Endothelial cell of umbilical vein (primary cell): ENCODE measurements around the gene LCNL1. TPM values are rescaled to one million over a fixed set of nuclear protein-coding genes. Genes with fewer than 3 reads are reported as not detected.
A peak's percentile ranks its signal among the peaks of the same experiment; 100 is the strongest.

Source experiments
- BruUV-seq: library from RNA; stranded (reverse); fragments of 400-500 nt; replicated peaks from 2 replicates; lab custom pipeline; 2021; lab: Mats Ljungman, UMichigan
- CTCF ChIA-PET: fragments of 300-600, 350-600 bp; sonication (Branson Sonifier 250); formaldehyde crosslinking; loops from one replicate; lab custom pipeline; 2021; ENCODE audit warnings: antibody characterized with exemption, inconsistent platforms; lab: Charles Lee
- POLR2A ChIA-PET: fragments of 300-600, 350-600 bp; sonication (Branson Sonifier 250); formaldehyde crosslinking; loops from one replicate; lab custom pipeline; 2021; ENCODE audit warnings: antibody characterized with exemption, inconsistent platforms; lab: Charles Lee
- DNase-seq: peaks from one replicate; pipeline ENCODE4 v3.0.0-alpha.2; 2011; ENCODE audit warnings: low read depth, low spot score
- FAIRE-seq: peaks from 2 replicates; lab custom pipeline; 2011; peaks lifted over from hg19 to GRCh38; lab: Jason Lieb, UNC
- H2AFZ ChIP-seq: 2 replicates; pipeline ENCODE4 v1.6.0; 2012; ENCODE audit warnings: low read depth, low read length, control low read depth, inconsistent platforms
- H3K27ac ChIP-seq: 2 replicates; pipeline ENCODE4 v1.5.1; 2011; ENCODE audit warnings: low read depth, mild to moderate bottlenecking, control low read depth, low read length, moderate library complexity; ENCODE audit not compliant: insufficient read depth
- H3K27me3 ChIP-seq, 2 experiments: 2 replicates each; pipeline versions ENCODE4 v1.6.0 to v1.6.1; 2011; ENCODE audit warnings: low read length in 2 of 2, mixed read lengths in 1 of 2; ENCODE audit not compliant: control insufficient read depth in 2 of 2, insufficient read depth in 2 of 2
- H3K36me3 ChIP-seq, 2 experiments: 2 replicates in 1 of 2; 3 replicates in 1 of 2; pipeline ENCODE4 v1.5.1; 2011; ENCODE audit warnings: low read length in 2 of 2, mild to moderate bottlenecking in 1 of 2, moderate library complexity in 1 of 2; ENCODE audit not compliant: control insufficient read depth in 2 of 2, insufficient read depth in 2 of 2; ENCODE audit errors: extremely low read depth in 1 of 2
- H3K4me1 ChIP-seq: 3 replicates; pipeline ENCODE4 v1.5.1; 2011; ENCODE audit warnings: mild to moderate bottlenecking, low read length; ENCODE audit not compliant: control insufficient read depth, insufficient read depth; ENCODE audit errors: extremely low read depth
- H3K4me2 ChIP-seq: 2 replicates; pipeline ENCODE4 v1.6.1; 2011; ENCODE audit warnings: low read length, control low read depth, mixed read lengths; ENCODE audit not compliant: insufficient read depth
- H3K4me3 ChIP-seq, 3 experiments: fragments of 200-600 bp in 1 of 3; sonication (generic), shearing (Covaris generic) in 1 of 3; replicated peaks in 1 of 3; 2 replicates each; pipeline ENCODE4 v1.5.1; 2011 to 2016; ENCODE audit warnings: control low read depth in 3 of 3, low read length in 3 of 3, mild to moderate bottlenecking in 2 of 3, inconsistent platforms in 1 of 3, low read depth in 1 of 3, moderate library complexity in 1 of 3; ENCODE audit not compliant: insufficient read depth in 1 of 3
- H3K79me2 ChIP-seq: 2 replicates; pipeline ENCODE4 v1.6.0; 2012; ENCODE audit warnings: low read length, inconsistent platforms; ENCODE audit not compliant: control insufficient read depth, insufficient read depth
- H3K9ac ChIP-seq: replicated peaks from 2 replicates; pipeline ENCODE3; 2011; ENCODE audit warnings: low read length, control low read depth; ENCODE audit not compliant: insufficient read depth; ENCODE audit errors: extremely low read depth
- H3K9me1 ChIP-seq: replicated peaks from 3 replicates; pipeline ENCODE4 v1.6.0; 2011; ENCODE audit warnings: mild to moderate bottlenecking, low read length; ENCODE audit not compliant: control insufficient read depth, insufficient read depth; ENCODE audit errors: extremely low read depth
- H3K9me3 ChIP-seq: replicated peaks from 2 replicates; pipeline ENCODE4 v1.5.1; 2012; ENCODE audit warnings: low read length, inconsistent platforms; ENCODE audit not compliant: control insufficient read depth, insufficient read depth
- H4K20me1 ChIP-seq: replicated peaks from 2 replicates; pipeline ENCODE3; 2011; ENCODE audit warnings: mild to moderate bottlenecking, low read length; ENCODE audit not compliant: control insufficient read depth, insufficient read depth; ENCODE audit errors: extremely low read depth
- EZH2 ChIP-seq: IDR thresholded peaks from 2 replicates; pipeline ENCODE4 v1.6.1; 2012; ENCODE audit warnings: borderline replicate concordance, low read depth, mild to moderate bottlenecking, moderate library complexity, low read length, inconsistent platforms; ENCODE audit not compliant: severe bottlenecking
- JUN ChIP-seq: IDR thresholded peaks from 2 replicates; pipeline ENCODE4 v1.6.1; 2011; ENCODE audit warnings: borderline replicate concordance, low read depth; ENCODE audit not compliant: insufficient read length, insufficient read depth
- POLR2A ChIP-seq: IDR thresholded peaks from 2 replicates; pipeline ENCODE4 v1.6.1; 2012; ENCODE audit warnings: low read depth, mild to moderate bottlenecking, control low read depth, low read length
- dilution Hi-C: fragments of 300-500 bp; cut with MboI; formaldehyde crosslinking; loops from one replicate; pipeline ENCODE4 v1.15.0; 2019; ENCODE audit warnings: low sequenced_read_pairs; ENCODE audit not compliant: extremely low pct_ligation_motif_present
- intact Hi-C: fragments of 100-400 bp; cut with micrococcal nuclease; formaldehyde crosslinking; loops from one replicate; pipeline ENCODE4 v1.10.0; 2022
- polyA plus RNA-seq, 4 experiments: library from polyadenylated mRNA; depleted of rRNA in 3 of 4; stranded (reverse) in 3 of 4; unstranded in 1 of 4; fragments of >200 nt; gene quantifications; 2 replicates each; pipeline versions ENCODE4 v1.2.1 to v1.2.3, GENCODE V29; 2011 to 2012; ENCODE audit warnings: missing spikeins in 1 of 4
- total RNA-seq: library from RNA; stranded (reverse); gene quantifications from 2 replicates; pipeline ENCODE4 v1.2.3, GENCODE V29; 2021
- TF ChIP-seq, protein P1 (sequence below), 2 donors: IDR thresholded peaks; 1 replicate in 1 of 2; 2 replicates in 1 of 2; pipeline ENCODE4 v1.5.1; 2011; ENCODE audit warnings: low read length in 2 of 2, mild to moderate bottlenecking in 2 of 2, moderate library complexity in 2 of 2, control low read depth in 1 of 2, inconsistent platforms in 1 of 2, low read depth in 1 of 2; ENCODE audit not compliant: insufficient read depth in 1 of 2; ENCODE audit errors: extremely low read depth in 1 of 2
- TF ChIP-seq, protein P2 (sequence below): IDR thresholded peaks from 2 replicates; pipeline ENCODE4 v1.6.1; 2011; ENCODE audit not compliant: insufficient read depth, insufficient read length

Gene LCNL1
- total and polyA plus RNA-seq, 2 donors (not counting 3 experiments of a cell fraction or from before 2014, with no cell fraction given) = not detected

DNA sequence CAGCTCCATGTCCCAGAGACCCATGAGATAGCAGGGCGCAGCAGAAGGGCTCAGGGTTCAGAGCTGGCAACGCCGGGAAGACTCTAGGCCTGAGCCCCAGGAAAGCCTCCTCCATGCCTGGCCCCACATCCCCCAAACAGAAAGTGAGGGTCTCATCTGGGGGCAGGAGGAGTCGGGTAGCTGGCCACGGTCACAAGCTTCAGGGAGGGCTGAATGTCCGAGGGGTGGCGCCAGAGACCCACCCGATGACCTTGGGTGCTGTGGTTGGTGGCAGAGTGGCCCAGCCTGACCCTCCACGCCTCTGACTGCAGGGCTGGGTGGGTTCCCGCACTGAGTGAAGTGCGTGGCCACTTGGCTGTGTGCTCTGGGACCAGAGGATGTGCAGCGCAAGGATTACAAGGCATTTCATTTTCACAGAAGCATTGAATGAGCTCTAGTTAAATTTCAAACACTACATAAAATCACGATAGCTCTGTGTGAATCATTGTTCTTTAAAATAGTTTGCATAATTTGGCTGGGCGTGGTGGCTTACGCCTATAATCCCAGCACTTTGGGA is 34.8 kb upstream of the LCNL1 start:
- Histone ChIP-seq H3K27me3 (no peaks in the 10 kb centered on the region), H3K9me3 (no peaks in the 10 kb centered on the region), H2AFZ (no peak overlapping the region), H3K4me3 (no peak overlapping the region), H4K20me1 (no peaks in the 10 kb centered on the region), H3K79me2 (peaks cover 10% of the 10 kb centered on the region), H3K4me1 (peaks cover 5% of the 10 kb centered on the region), H3K4me2 (no peak overlapping the region), H3K9ac (no peak overlapping the region), H3K36me3 (no peaks in the 10 kb centered on the region), H3K9me1 (no peaks in the 10 kb centered on the region), H3K27ac (no peak overlapping the region)
- ChIA-PET CTCF (interaction anchor here (0.6 to 2.4 kb wide), 22 partner anchors 10 to 170 kb away, joined by 3 to 111 read pairs (median 4); partner anchors contain the start of genes ABCA2, AJM1, CLIC3 and NPDC1), POLR2A (no interaction called here)
- TF ChIP-seq, protein P1, sequence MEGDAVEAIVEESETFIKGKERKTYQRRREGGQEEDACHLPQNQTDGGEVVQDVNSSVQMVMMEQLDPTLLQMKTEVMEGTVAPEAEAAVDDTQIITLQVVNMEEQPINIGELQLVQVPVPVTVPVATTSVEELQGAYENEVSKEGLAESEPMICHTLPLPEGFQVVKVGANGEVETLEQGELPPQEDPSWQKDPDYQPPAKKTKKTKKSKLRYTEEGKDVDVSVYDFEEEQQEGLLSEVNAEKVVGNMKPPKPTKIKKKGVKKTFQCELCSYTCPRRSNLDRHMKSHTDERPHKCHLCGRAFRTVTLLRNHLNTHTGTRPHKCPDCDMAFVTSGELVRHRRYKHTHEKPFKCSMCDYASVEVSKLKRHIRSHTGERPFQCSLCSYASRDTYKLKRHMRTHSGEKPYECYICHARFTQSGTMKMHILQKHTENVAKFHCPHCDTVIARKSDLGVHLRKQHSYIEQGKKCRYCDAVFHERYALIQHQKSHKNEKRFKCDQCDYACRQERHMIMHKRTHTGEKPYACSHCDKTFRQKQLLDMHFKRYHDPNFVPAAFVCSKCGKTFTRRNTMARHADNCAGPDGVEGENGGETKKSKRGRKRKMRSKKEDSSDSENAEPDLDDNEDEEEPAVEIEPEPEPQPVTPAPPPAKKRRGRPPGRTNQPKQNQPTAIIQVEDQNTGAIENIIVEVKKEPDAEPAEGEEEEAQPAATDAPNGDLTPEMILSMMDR (IDR thresholded peaks at IDR 0.05; ENCODE audit: extremely low read depth in 1 of 2, insufficient read depth in 1 of 2, low read depth in 1 of 2, low read length in 2 of 2) = peak in 1 of 2 donors; percentile 51
- TF ChIP-seq JUN = no peak
- TF ChIP-seq POLR2A = no peak
- TF ChIP-seq, protein P2, sequence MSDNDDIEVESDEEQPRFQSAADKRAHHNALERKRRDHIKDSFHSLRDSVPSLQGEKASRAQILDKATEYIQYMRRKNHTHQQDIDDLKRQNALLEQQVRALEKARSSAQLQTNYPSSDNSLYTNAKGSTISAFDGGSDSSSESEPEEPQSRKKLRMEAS = no peak
- no peak for TF ChIP-seq EZH2
- intact Hi-C loops = loop anchor here (1.0 to 5.0 kb wide), 2 partner anchors 44 to 87 kb away; partner anchors contain the start of gene PAXX
- FAIRE-seq (peak; percentile 28), DNase-seq (no peak)
- no TSS peak for BruUV-seq
- dilution Hi-C loops = loop anchor here (25.0 kb wide), 1 partner anchor 136 kb away; the partner anchor contains the start of gene RABL6
